Measurements from ENCODE around the gene ZBTB47.

DNA sequence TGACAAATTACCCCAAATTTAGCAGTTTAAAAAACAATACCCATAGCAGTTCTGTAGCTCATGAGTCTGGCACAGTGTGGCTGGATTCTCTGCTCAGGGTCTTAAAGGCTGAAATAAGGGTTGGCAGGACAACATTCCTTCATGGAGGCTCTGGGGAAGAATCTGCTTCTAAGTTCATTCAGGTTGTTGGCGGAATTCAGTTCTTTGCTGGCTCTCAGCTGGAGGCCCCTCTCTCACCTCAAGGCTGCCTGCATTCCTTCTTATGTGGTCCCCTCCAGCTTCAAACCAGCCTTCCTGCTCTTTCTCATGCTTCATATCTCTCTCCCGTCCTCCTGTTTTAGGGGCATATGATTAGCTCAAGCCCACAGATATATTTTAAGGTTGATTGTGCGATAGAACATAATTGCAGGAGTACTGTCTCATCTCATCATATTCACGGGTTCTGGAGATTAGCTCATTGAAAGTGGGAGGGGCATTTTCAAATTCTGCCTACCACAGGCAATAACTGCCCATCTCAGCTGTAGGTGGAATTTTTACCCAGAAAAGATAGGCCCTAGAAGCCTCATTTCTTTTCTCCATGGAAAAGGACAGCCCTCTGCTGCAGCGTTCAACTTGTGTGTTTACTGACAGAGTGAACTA is 5.6 kb upstream of the ZBTB47 start:
- TF ChIP-seq, protein P1, sequence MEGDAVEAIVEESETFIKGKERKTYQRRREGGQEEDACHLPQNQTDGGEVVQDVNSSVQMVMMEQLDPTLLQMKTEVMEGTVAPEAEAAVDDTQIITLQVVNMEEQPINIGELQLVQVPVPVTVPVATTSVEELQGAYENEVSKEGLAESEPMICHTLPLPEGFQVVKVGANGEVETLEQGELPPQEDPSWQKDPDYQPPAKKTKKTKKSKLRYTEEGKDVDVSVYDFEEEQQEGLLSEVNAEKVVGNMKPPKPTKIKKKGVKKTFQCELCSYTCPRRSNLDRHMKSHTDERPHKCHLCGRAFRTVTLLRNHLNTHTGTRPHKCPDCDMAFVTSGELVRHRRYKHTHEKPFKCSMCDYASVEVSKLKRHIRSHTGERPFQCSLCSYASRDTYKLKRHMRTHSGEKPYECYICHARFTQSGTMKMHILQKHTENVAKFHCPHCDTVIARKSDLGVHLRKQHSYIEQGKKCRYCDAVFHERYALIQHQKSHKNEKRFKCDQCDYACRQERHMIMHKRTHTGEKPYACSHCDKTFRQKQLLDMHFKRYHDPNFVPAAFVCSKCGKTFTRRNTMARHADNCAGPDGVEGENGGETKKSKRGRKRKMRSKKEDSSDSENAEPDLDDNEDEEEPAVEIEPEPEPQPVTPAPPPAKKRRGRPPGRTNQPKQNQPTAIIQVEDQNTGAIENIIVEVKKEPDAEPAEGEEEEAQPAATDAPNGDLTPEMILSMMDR (IDR thresholded peaks at IDR 0.05; ENCODE audit: poor library complexity, severe bottlenecking) = no peak
- TF ChIP-seq POLR2AphosphoS5 (IDR thresholded peaks at IDR 0.05) = no peak
- TF ChIP-seq RAD21 (conservative IDR thresholded peaks at IDR 0.05) = no peak
- TF ChIP-seq EP300 (conservative IDR thresholded peaks at IDR 0.05; ENCODE audit: poor library complexity, severe bottlenecking) = no peak
- no peak for TF ChIP-seq EZH2 (IDR thresholded peaks at IDR 0.05; ENCODE audit: borderline replicate concordance, insufficient read depth, low read length, poor library complexity, severe bottlenecking)
